H9 (cell line): Measurements from ENCODE around the gene RAF1. TPM values are rescaled to one million over a fixed set of nuclear protein-coding genes. Genes with fewer than 3 reads are reported as not detected.

Experiments used
- DNase-seq: peaks from one replicate; pipeline ENCODE4 v3.0.0-alpha.2; 2017
- H2AFZ ChIP-seq: one replicate; pipeline ENCODE4 v1.6.1; 2013; ENCODE audit warnings: mild to moderate bottlenecking, low read length, control low read depth, moderate library complexity
- H2AK5ac ChIP-seq: 2 replicates; pipeline ENCODE4 v1.6.1; 2013; ENCODE audit warnings: low read length, control low read depth, mixed read lengths; ENCODE audit not compliant: insufficient read length
- H2BK120ac ChIP-seq: one replicate; pipeline ENCODE4 v1.6.1; 2013; ENCODE audit warnings: low read depth, mild to moderate bottlenecking, low read length, control low read depth, inconsistent platforms; ENCODE audit not compliant: poor library complexity, severe bottlenecking
- H2BK12ac ChIP-seq: 2 replicates; pipeline ENCODE4 v1.6.1; 2013; ENCODE audit warnings: low read length, control low read depth, mixed read lengths, low read depth; ENCODE audit not compliant: insufficient read length
- H2BK15ac ChIP-seq: 2 replicates; pipeline ENCODE4 v1.6.1; 2013; ENCODE audit warnings: low read depth, low read length, control low read depth
- H2BK20ac ChIP-seq: one replicate; pipeline ENCODE4 v1.6.1; 2013; ENCODE audit warnings: low read depth, mild to moderate bottlenecking, low read length, control low read depth, inconsistent platforms; ENCODE audit not compliant: poor library complexity, severe bottlenecking
- H2BK5ac ChIP-seq: 2 replicates; pipeline ENCODE4 v1.6.1; 2013; ENCODE audit warnings: low read length, control low read depth, mixed read lengths; ENCODE audit not compliant: insufficient read length
- H3K14ac ChIP-seq: 2 replicates; pipeline ENCODE4 v1.6.1; 2013; ENCODE audit warnings: low read length, control low read depth; ENCODE audit not compliant: insufficient read depth
- H3K18ac ChIP-seq: 2 replicates; pipeline ENCODE4 v1.6.1; 2013; ENCODE audit warnings: low read depth, mild to moderate bottlenecking, mixed read lengths, low read length, control low read depth; ENCODE audit not compliant: insufficient read length
- H3K23ac ChIP-seq: 2 replicates; pipeline ENCODE4 v1.6.1; 2013; ENCODE audit warnings: low read length, control low read depth, mixed read lengths, low read depth; ENCODE audit not compliant: insufficient read length
- H3K23me2 ChIP-seq: 2 replicates; pipeline ENCODE4 v1.6.1; 2013; ENCODE audit warnings: low read depth, mild to moderate bottlenecking, mixed read lengths, low read length, control low read depth; ENCODE audit not compliant: insufficient read length, poor library complexity, severe bottlenecking
- H3K27ac ChIP-seq: 2 replicates; pipeline ENCODE4 v1.5.1; 2013; ENCODE audit warnings: low read length, control low read depth, mixed read lengths, low read depth; ENCODE audit not compliant: insufficient read length
- H3K27me3 ChIP-seq: 2 replicates; pipeline ENCODE4 v1.6.1; 2013; ENCODE audit warnings: low read length, control low read depth, inconsistent platforms; ENCODE audit not compliant: insufficient read depth
- H3K4ac ChIP-seq: 2 replicates; pipeline ENCODE4 v1.6.1; 2013; ENCODE audit warnings: low read depth, mild to moderate bottlenecking, control low read depth, inconsistent platforms, low read length, moderate library complexity
- H3K4me1 ChIP-seq: 2 replicates; pipeline ENCODE4 v1.6.1; 2013; ENCODE audit warnings: low read length, control low read depth, inconsistent platforms; ENCODE audit not compliant: insufficient read depth
- H3K4me2 ChIP-seq: 2 replicates; pipeline ENCODE4 v1.6.1; 2013; ENCODE audit warnings: low read length, control low read depth, mixed read lengths; ENCODE audit not compliant: insufficient read length, insufficient read depth
- H3K56ac ChIP-seq: 2 replicates; pipeline ENCODE4 v1.6.1; 2013; ENCODE audit warnings: low read depth, mild to moderate bottlenecking, mixed read lengths, low read length, control low read depth; ENCODE audit not compliant: insufficient read length
- H3K79me1 ChIP-seq: 2 replicates; pipeline ENCODE4 v1.6.1; 2013; ENCODE audit warnings: low read depth, mild to moderate bottlenecking, moderate library complexity, low read length, control low read depth, inconsistent platforms; ENCODE audit not compliant: insufficient read depth, poor library complexity, severe bottlenecking
- H3K79me2 ChIP-seq: 2 replicates; pipeline ENCODE4 v1.6.1; 2013; ENCODE audit warnings: low read length, control low read depth, inconsistent platforms; ENCODE audit not compliant: insufficient read depth
- H3K9ac ChIP-seq: 2 replicates; pipeline ENCODE4 v1.6.1; 2013; ENCODE audit warnings: low read length, control low read depth, mixed read lengths; ENCODE audit not compliant: insufficient read length; ENCODE audit errors: extremely low read depth
- H3K9me3 ChIP-seq: one replicate; pipeline ENCODE4 v1.6.1; 2013; ENCODE audit warnings: low read depth, low read length, inconsistent platforms; ENCODE audit not compliant: control insufficient read depth
- H3T11ph ChIP-seq: one replicate; pipeline ENCODE4 v1.6.1; 2013; ENCODE audit warnings: mild to moderate bottlenecking, low read length, control low read depth, inconsistent platforms
- H4K20me1 ChIP-seq: one replicate; pipeline ENCODE4 v1.6.1; 2013; ENCODE audit not compliant: control insufficient read depth, insufficient read length, insufficient read depth
- H4K5ac ChIP-seq: 2 replicates; pipeline ENCODE4 v1.6.1; 2013; ENCODE audit warnings: low read depth, mild to moderate bottlenecking, mixed read lengths, low read length, control low read depth; ENCODE audit not compliant: insufficient read length
- H4K8ac ChIP-seq: replicated peaks from 2 replicates; pipeline ENCODE4 v1.6.1; 2013; ENCODE audit warnings: low read length, control low read depth, mixed read lengths, low read depth; ENCODE audit not compliant: insufficient read length
- H4K91ac ChIP-seq: 2 replicates; pipeline ENCODE4 v1.6.1; 2013; ENCODE audit warnings: low read depth, mild to moderate bottlenecking, moderate library complexity, mixed read lengths, low read length, control low read depth; ENCODE audit not compliant: insufficient read length
- H3K27ac Mint-ChIP-seq, 3 experiments: 2 replicates in 2 of 3; 3 replicates in 1 of 3; pipeline ENCODE4 v1.8.0; 2020 to 2021; ENCODE audit warnings: mixed read lengths in 3 of 3, mild to moderate bottlenecking in 1 of 3, moderate library complexity in 1 of 3
- H3K27me3 Mint-ChIP-seq: 2 replicates; pipeline ENCODE4 v1.8.0; 2021; ENCODE audit warnings: low read depth, mild to moderate bottlenecking, moderate library complexity, mixed read lengths
- H3K36me3 Mint-ChIP-seq, 3 experiments: 2 replicates in 2 of 3; 3 replicates in 1 of 3; pipeline ENCODE4 v1.8.0; 2020 to 2021; ENCODE audit warnings: low read depth in 3 of 3, mixed read lengths in 3 of 3; ENCODE audit not compliant: insufficient read depth in 1 of 3
- H3K4me1 Mint-ChIP-seq, 2 experiments: 2 replicates each; pipeline ENCODE4 v1.8.0; 2020; ENCODE audit warnings: mixed read lengths in 2 of 2
- H3K4me3 Mint-ChIP-seq, 2 experiments: 2 replicates in 1 of 2; 3 replicates in 1 of 2; pipeline ENCODE4 v1.8.0; 2020 to 2021; ENCODE audit warnings: mild to moderate bottlenecking in 2 of 2, mixed read lengths in 2 of 2, moderate library complexity in 1 of 2
- H3K9me3 Mint-ChIP-seq, 2 experiments: 2 replicates in 1 of 2; 3 replicates in 1 of 2; pipeline ENCODE4 v1.8.0; 2020; ENCODE audit warnings: mild to moderate bottlenecking in 2 of 2, mixed read lengths in 2 of 2, moderate library complexity in 1 of 2
- WGBS: extraction: QIAGEN DNeasy Blood & Tissue Kit; methylation state at CpG from one replicate; pipeline ENCODE4 v1.1.7; 2013; ENCODE audit warnings: missing lambda C conversion rate, low lambda C conversion rate, mixed read lengths; ENCODE audit not compliant: insufficient read length; ENCODE audit errors: extremely low coverage; 5-methylcytosine and 5-hydroxymethylcytosine counted together
- total RNA-seq: library from RNA; stranded (reverse); gene quantifications from 2 replicates; pipeline ENCODE4 v1.2.1, GENCODE V29; 2021
- TF ChIP-seq, protein P1 (sequence below): fragments of 200-600 bp; sonication (generic); conservative IDR thresholded peaks from 3 replicates; pipeline ENCODE4 v1.8.0; 2021; ENCODE audit warnings: antibody characterized with exemption, mild to moderate bottlenecking

RAF1 gene
- total RNA-seq, 1 experiment from 2014 or later = 112 TPM

DNA sequence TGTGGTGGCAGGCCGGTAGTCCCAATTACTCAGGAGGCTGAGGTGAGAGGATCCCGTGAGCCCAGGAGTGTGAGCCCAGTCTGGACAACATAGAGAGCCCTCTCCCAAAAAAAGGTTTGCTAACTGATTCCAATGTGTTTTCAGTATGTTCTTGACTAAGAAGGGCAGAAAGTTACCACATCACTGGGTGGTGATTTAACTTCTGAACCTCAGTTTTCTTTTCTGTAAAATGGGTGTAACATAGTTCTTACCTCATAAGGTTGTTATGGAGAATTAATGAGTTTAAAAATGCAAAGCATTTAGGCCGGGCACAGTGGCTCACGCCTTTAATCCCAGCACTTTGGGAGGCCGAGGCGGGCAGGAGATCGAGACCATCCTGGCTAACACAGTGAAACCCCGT lies 28.5 kb upstream of the RAF1 start:
- Histone ChIP-seq H2BK20ac (no peak overlapping the region), H3K27ac (no peak overlapping the region), H3K23ac (no peak overlapping the region), H2AK5ac (no peak overlapping the region), H3K4me1 (no peaks in the 10 kb centered on the region), H3K18ac (no peak overlapping the region), H4K8ac (no peak overlapping the region), H3K4ac (no peak overlapping the region), H3K79me2 (no peaks in the 10 kb centered on the region), H3K79me1 (no peaks in the 10 kb centered on the region), H2BK120ac (peak overlapping the region; percentile 36), H3K9me3 (no peaks in the 10 kb centered on the region), H2BK12ac (no peak overlapping the region), H4K5ac (no peak overlapping the region), H2BK5ac (no peak overlapping the region), H3K56ac (no peak overlapping the region), H3K14ac (no peak overlapping the region), H4K20me1 (no peaks in the 10 kb centered on the region), H2BK15ac (no peak overlapping the region; the same call in 1 of the 2 replicates), H3K4me2 (no peak overlapping the region), H3K23me2 (no peaks in the 10 kb centered on the region), H3K9ac (no peak overlapping the region), H2AFZ (no peak overlapping the region), H4K91ac (no peak overlapping the region), H3T11ph (no peak overlapping the region), H3K27me3 (no peaks in the 10 kb centered on the region; the same call in 1 of the 2 replicates)
- Mint-ChIP-seq H3K36me3 (no peaks in the 10 kb centered on the region), H3K9me3 (no peaks in the 10 kb centered on the region), H3K4me1 (peaks cover 7 to 11% of the 10 kb centered on the region in 2 experiments), H3K27ac (no peak overlapping the region), H3K27me3 (no peaks in the 10 kb centered on the region; the same call in none of the 2 replicates), H3K4me3 (no peak overlapping the region; a peak in 1 of 5 replicates)
- TF ChIP-seq, protein P1, sequence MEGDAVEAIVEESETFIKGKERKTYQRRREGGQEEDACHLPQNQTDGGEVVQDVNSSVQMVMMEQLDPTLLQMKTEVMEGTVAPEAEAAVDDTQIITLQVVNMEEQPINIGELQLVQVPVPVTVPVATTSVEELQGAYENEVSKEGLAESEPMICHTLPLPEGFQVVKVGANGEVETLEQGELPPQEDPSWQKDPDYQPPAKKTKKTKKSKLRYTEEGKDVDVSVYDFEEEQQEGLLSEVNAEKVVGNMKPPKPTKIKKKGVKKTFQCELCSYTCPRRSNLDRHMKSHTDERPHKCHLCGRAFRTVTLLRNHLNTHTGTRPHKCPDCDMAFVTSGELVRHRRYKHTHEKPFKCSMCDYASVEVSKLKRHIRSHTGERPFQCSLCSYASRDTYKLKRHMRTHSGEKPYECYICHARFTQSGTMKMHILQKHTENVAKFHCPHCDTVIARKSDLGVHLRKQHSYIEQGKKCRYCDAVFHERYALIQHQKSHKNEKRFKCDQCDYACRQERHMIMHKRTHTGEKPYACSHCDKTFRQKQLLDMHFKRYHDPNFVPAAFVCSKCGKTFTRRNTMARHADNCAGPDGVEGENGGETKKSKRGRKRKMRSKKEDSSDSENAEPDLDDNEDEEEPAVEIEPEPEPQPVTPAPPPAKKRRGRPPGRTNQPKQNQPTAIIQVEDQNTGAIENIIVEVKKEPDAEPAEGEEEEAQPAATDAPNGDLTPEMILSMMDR = no peak
- no CpG with 5 or more reads among the region's 8 CpGs for WGBS
- no peak for DNase-seq
